ENCODE results near the gene SUSD4.

GRCh38 chr1:223183268-223183862 lies 180.6 kb downstream of the SUSD4 start:
- TF ChIP-seq CTCF (IDR thresholded peaks at IDR 0.05; ENCODE audit: low read length) (no peak), EZH2 (IDR thresholded peaks at IDR 0.05; ENCODE audit: borderline replicate concordance, low read length) (no peak)

All from OCI-LY1 (cell line).